Bladder microvascular endothelial cell (primary cell): ENCODE data around the gene LPAR3. TPM values are rescaled to one million over a fixed set of nuclear protein-coding genes. Genes with fewer than 3 reads are reported as not detected.

Experiments used
- total RNA-seq: library from RNA; depleted of rRNA; stranded (reverse); fragments of >200 nt; gene quantifications from 2 replicates; pipeline ENCODE4 v1.2.3, GENCODE V29; 2014

The LPAR3 gene
- total RNA-seq = 0.13 TPM in 1 of 2 replicates, not detected in the other

GRCh38 chr1:84892705-84893618 is at the start of gene LPAR3:
Gene LPAR3 (minus strand): TSS chr1:84893206. CDS start chr1:84866120, 27,086 bp downstream.

Other genes with a start within 250 kb of the LPAR3 start
- gene SSX2IP, start 202.7 kb downstream of the LPAR3 start, total RNA-seq = 1.6 and 3.3 TPM in 2 replicates
- gene MCOLN2, start 103.9 kb upstream of the LPAR3 start, total RNA-seq = not detected in 2 replicates
- gene MCOLN3, start 155.3 kb upstream of the LPAR3 start, total RNA-seq = not detected in 2 replicates